Neural cell (in vitro differentiated cells): ENCODE measurements around the gene STAC2. TPM values are rescaled to one million over a fixed set of nuclear protein-coding genes. Genes with fewer than 3 reads are reported as not detected.

Experiments
- H2AFZ ChIP-seq: fragments of 200-600, 300-800 bp; sonication (generic), shearing (Covaris generic); 2 replicates; pipeline ENCODE4 v1.6.0; 2014; ENCODE audit warnings: low read depth, mild to moderate bottlenecking, antibody characterized with exemption, low read length, moderate library complexity
- H3F3A ChIP-seq: fragments of 200-600 bp; shearing (Covaris generic); 2 replicates; pipeline ENCODE4 v1.6.1; 2016; ENCODE audit warnings: mild to moderate bottlenecking, moderate library complexity, mixed read lengths, antibody characterized with exemption, low read length; ENCODE audit not compliant: insufficient read depth, poor library complexity, severe bottlenecking
- H3K27ac ChIP-seq: fragments of 200-600, 300-800 bp; sonication (generic), shearing (Covaris generic); 2 replicates; pipeline ENCODE4 v1.5.1; 2014; ENCODE audit warnings: mild to moderate bottlenecking, low read length, moderate library complexity
- H3K27me3 ChIP-seq: fragments of 300-800, 200-600 bp; sonication (generic), shearing (Covaris generic); 2 replicates; pipeline ENCODE4 v1.6.0; 2014; ENCODE audit warnings: mild to moderate bottlenecking, low read depth, low read length, moderate library complexity; ENCODE audit not compliant: insufficient read depth
- H3K36me3 ChIP-seq: fragments of 300-800, 200-600 bp; sonication (generic), shearing (Covaris generic); 2 replicates; pipeline ENCODE4 v1.5.1; 2014; ENCODE audit warnings: mild to moderate bottlenecking, antibody characterized with exemption, low read length, moderate library complexity; ENCODE audit not compliant: insufficient read depth
- H3K4me2 ChIP-seq: fragments of 300-800, 200-600 bp; sonication (generic), shearing (Covaris generic); 2 replicates; pipeline ENCODE4 v1.6.0; 2014; ENCODE audit warnings: mild to moderate bottlenecking, low read length
- H3K4me3 ChIP-seq: fragments of 300-800, 200-600 bp; sonication (generic), shearing (Covaris generic); 2 replicates; pipeline ENCODE4 v1.5.1; 2014; ENCODE audit warnings: mild to moderate bottlenecking, low read length, moderate library complexity
- H3K79me2 ChIP-seq: fragments of 200-600 bp; shearing (Covaris generic); replicated peaks from 2 replicates; pipeline ENCODE4 v1.6.0; 2014; ENCODE audit warnings: mild to moderate bottlenecking, low read length, moderate library complexity; ENCODE audit not compliant: insufficient read depth
- H3K9ac ChIP-seq: fragments of 300-800, 200-600 bp; sonication (generic), shearing (Covaris generic); 2 replicates; pipeline ENCODE4 v1.6.1; 2016; ENCODE audit warnings: mild to moderate bottlenecking, low read length, mixed read lengths
- H3K9me2 ChIP-seq: fragments of 200-600 bp; shearing (Covaris generic); 2 replicates; pipeline ENCODE4 v1.6.1; 2016; ENCODE audit warnings: mild to moderate bottlenecking, low read length, mixed read lengths; ENCODE audit not compliant: insufficient read depth
- H3K9me3 ChIP-seq: fragments of 200-600, 300-800 bp; sonication (generic), shearing (Covaris generic); 2 replicates; pipeline ENCODE4 v1.6.1; 2016; ENCODE audit warnings: mild to moderate bottlenecking, mixed run types, low read length, moderate library complexity, mixed read lengths
- H4K20me1 ChIP-seq: fragments of 200-600 bp; shearing (Covaris generic); 2 replicates; pipeline ENCODE4 v1.6.1; 2016; ENCODE audit warnings: mild to moderate bottlenecking, mixed run types; ENCODE audit not compliant: insufficient read depth
- EP300 ChIP-seq: fragments of 450-650 bp; conservative IDR thresholded peaks from 2 replicates; pipeline ENCODE4 v1.6.1; 2014; ENCODE audit warnings: antibody characterized with exemption, mild to moderate bottlenecking, moderate library complexity; ENCODE audit not compliant: poor library complexity, severe bottlenecking
- EZH2 ChIP-seq: fragments of 200-600, 300-800 bp; shearing (Covaris generic), sonication (generic); IDR thresholded peaks from 2 replicates; pipeline ENCODE4 v1.6.1; 2014; ENCODE audit warnings: antibody characterized with exemption, low read length, borderline replicate concordance, mild to moderate bottlenecking; ENCODE audit not compliant: insufficient read depth, poor library complexity, severe bottlenecking
- MXI1 ChIP-seq: fragments of 450-650 bp; conservative IDR thresholded peaks from 2 replicates; pipeline ENCODE4 v1.6.1; 2014; ENCODE audit warnings: antibody characterized with exemption, mild to moderate bottlenecking; ENCODE audit not compliant: poor library complexity, severe bottlenecking
- POLR2AphosphoS5 ChIP-seq: IDR thresholded peaks from 2 replicates; pipeline ENCODE4 v1.6.1; 2012
- RAD21 ChIP-seq: fragments of 450-650 bp; conservative IDR thresholded peaks from 2 replicates; pipeline ENCODE4 v1.6.1; 2014; ENCODE audit warnings: antibody characterized with exemption, mild to moderate bottlenecking, moderate library complexity
- SMC3 ChIP-seq: fragments of 450-650 bp; conservative IDR thresholded peaks from 2 replicates; pipeline ENCODE4 v1.6.1; 2014; ENCODE audit warnings: antibody characterized with exemption, mild to moderate bottlenecking, moderate library complexity; ENCODE audit not compliant: poor library complexity
- TAF1 ChIP-seq: IDR thresholded peaks from 2 replicates; pipeline ENCODE4 v1.6.1; 2012; ENCODE audit warnings: low read depth
- polyA plus RNA-seq: library from polyadenylated mRNA; depleted of rRNA; stranded (reverse); fragments of >200 nt; gene quantifications from 2 replicates; pipeline ENCODE4 v1.2.3, GENCODE V29; 2014
- TF ChIP-seq, protein P1 (sequence below): fragments of 450-650 bp; IDR thresholded peaks from 2 replicates; pipeline ENCODE4 v1.5.1; 2014; ENCODE audit warnings: antibody characterized with exemption, mild to moderate bottlenecking, moderate library complexity; ENCODE audit not compliant: poor library complexity, severe bottlenecking
- TF ChIP-seq, protein P2 (sequence below): IDR thresholded peaks from 2 replicates; pipeline ENCODE4 v1.6.1; 2012; ENCODE audit warnings: borderline replicate concordance

The STAC2 gene
- polyA plus RNA-seq, 1 donor from 2014 or later, result not detected

DNA sequence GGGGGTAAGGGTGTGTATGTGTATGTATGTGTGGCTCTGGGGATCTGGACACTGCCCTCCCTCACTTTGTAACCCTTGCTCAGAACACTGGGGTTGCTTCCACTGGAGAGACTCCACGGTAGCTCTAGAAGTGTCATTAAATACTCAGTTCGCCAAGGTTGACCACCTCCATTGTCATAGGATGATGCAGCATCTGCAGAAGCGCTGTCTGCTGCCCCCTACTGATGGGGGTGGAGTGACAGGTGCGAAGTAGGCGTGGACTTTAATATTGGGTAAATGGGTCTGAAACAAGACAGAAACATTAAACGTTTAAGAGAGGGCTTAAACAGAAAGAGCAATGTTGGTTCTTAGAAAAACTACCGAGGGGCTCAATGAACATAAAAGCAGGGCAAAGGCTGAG, 35.5 kb upstream of the STAC2 start:
- Histone ChIP-seq H2AFZ (no peak overlapping the region), H3K9me2 (no peaks in the 10 kb centered on the region), H3K27me3 (no peaks in the 10 kb centered on the region), H3K4me2 (no peak overlapping the region), H3K4me3 (no peak overlapping the region), H3K9ac (no peak overlapping the region), H3K9me3 (no peaks in the 10 kb centered on the region), H3K79me2 (no peaks in the 10 kb centered on the region), H3K36me3 (peaks cover 9% of the 10 kb centered on the region), H3K27ac (no peak overlapping the region), H3F3A (no peaks in the 10 kb centered on the region), H4K20me1 (no peaks in the 10 kb centered on the region)
- TF ChIP-seq TAF1, result no peak
- TF ChIP-seq POLR2AphosphoS5, result no peak
- TF ChIP-seq EZH2, result no peak
- TF ChIP-seq SMC3, result no peak
- no peak for TF ChIP-seq RAD21
- TF ChIP-seq, protein P1, sequence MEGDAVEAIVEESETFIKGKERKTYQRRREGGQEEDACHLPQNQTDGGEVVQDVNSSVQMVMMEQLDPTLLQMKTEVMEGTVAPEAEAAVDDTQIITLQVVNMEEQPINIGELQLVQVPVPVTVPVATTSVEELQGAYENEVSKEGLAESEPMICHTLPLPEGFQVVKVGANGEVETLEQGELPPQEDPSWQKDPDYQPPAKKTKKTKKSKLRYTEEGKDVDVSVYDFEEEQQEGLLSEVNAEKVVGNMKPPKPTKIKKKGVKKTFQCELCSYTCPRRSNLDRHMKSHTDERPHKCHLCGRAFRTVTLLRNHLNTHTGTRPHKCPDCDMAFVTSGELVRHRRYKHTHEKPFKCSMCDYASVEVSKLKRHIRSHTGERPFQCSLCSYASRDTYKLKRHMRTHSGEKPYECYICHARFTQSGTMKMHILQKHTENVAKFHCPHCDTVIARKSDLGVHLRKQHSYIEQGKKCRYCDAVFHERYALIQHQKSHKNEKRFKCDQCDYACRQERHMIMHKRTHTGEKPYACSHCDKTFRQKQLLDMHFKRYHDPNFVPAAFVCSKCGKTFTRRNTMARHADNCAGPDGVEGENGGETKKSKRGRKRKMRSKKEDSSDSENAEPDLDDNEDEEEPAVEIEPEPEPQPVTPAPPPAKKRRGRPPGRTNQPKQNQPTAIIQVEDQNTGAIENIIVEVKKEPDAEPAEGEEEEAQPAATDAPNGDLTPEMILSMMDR, result no peak
- TF ChIP-seq, protein P2, sequence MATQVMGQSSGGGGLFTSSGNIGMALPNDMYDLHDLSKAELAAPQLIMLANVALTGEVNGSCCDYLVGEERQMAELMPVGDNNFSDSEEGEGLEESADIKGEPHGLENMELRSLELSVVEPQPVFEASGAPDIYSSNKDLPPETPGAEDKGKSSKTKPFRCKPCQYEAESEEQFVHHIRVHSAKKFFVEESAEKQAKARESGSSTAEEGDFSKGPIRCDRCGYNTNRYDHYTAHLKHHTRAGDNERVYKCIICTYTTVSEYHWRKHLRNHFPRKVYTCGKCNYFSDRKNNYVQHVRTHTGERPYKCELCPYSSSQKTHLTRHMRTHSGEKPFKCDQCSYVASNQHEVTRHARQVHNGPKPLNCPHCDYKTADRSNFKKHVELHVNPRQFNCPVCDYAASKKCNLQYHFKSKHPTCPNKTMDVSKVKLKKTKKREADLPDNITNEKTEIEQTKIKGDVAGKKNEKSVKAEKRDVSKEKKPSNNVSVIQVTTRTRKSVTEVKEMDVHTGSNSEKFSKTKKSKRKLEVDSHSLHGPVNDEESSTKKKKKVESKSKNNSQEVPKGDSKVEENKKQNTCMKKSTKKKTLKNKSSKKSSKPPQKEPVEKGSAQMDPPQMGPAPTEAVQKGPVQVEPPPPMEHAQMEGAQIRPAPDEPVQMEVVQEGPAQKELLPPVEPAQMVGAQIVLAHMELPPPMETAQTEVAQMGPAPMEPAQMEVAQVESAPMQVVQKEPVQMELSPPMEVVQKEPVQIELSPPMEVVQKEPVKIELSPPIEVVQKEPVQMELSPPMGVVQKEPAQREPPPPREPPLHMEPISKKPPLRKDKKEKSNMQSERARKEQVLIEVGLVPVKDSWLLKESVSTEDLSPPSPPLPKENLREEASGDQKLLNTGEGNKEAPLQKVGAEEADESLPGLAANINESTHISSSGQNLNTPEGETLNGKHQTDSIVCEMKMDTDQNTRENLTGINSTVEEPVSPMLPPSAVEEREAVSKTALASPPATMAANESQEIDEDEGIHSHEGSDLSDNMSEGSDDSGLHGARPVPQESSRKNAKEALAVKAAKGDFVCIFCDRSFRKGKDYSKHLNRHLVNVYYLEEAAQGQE, result no peak
- TF ChIP-seq MXI1, result no peak
- TF ChIP-seq EP300, result no peak

DNA sequence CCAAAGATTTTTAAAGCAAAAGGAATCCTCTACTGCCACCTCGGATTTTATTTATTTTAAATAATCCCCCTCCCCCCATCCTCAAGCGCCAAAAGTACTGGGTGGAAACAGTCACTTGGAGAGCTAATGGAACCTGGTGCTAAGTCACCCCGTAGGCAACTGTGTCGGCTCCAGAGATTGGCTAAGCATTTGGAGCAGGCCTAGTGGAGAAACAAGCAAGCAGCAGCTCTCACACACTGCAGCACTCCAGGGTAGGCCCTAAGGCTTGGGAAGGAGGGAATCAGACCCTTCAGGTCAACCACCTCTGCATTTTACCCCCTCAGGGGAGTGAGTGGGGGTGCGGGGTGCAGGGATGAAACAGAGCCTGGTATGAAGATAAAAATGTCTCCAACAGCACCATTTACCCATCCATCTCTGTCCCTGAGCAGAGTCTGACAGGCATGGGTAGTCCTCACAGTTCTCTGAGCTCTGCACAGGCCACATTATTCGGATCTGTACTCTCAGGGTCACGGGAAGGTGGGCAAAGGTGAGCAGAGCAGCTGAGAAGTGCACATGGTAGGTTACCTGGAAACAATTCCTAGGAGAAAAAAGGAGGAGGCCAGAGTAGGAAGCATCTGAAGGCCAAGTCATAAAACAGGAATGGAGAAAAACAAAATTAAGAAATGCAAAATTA, 27.2 kb upstream of the STAC2 start:
- Histone ChIP-seq H3K36me3 (peaks cover 10% of the 10 kb centered on the region), H2AFZ (no peak overlapping the region), H3K4me3 (no peak overlapping the region), H3K79me2 (no peaks in the 10 kb centered on the region), H3K4me2 (no peak overlapping the region), H3F3A (no peaks in the 10 kb centered on the region), H3K9ac (no peak overlapping the region), H3K27me3 (no peaks in the 10 kb centered on the region), H3K27ac (no peak overlapping the region), H3K9me3 (no peaks in the 10 kb centered on the region), H3K9me2 (no peaks in the 10 kb centered on the region), H4K20me1 (no peaks in the 10 kb centered on the region)
- TF ChIP-seq MXI1, result no peak
